Ishikawa (cell line): ENCODE data around the gene VPS37B.

Experiments
- EP300 ChIP-seq: IDR thresholded peaks from 2 replicates; pipeline ENCODE4 v1.6.1; 2012; ENCODE audit warnings: borderline replicate concordance
- NFIC ChIP-seq: IDR thresholded peaks from 2 replicates; pipeline ENCODE4 v1.6.1; 2012
- RAD21 ChIP-seq: IDR thresholded peaks from 2 replicates; pipeline ENCODE4 v1.6.1; 2012; ENCODE audit warnings: low read depth
- TAF1 ChIP-seq: IDR thresholded peaks from 2 replicates; pipeline ENCODE4 v1.6.1; 2012; ENCODE audit warnings: low read depth, mild to moderate bottlenecking
- TEAD4 ChIP-seq: IDR thresholded peaks from 2 replicates; pipeline ENCODE4 v1.6.1; 2012
- ZBTB7A ChIP-seq: IDR thresholded peaks from 2 replicates; pipeline ENCODE4 v1.6.1; 2012; ENCODE audit warnings: low read depth

DNA sequence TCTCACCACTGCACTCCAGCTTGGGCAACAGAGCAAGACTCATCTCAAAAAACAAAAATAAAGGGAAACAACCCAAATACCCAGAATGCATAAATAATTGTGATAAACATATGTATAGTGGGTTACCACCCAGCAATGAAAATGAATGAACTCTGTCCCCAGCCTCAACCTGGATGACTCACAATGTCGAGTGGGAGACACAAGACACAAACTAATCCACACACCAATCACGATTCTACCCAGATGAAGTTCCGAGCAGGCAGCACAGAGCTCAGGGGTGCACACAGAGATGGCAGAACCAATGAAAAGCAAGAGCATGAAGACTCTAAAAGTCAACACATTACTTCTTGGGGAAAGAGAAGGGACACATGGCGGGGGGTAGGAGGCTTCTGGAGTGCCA, 43.2 kb upstream of the VPS37B start:
- TF ChIP-seq TAF1 (no peak), ZBTB7A (no peak), RAD21 (no peak), NFIC (no peak), TEAD4 (no peak), EP300 (no peak)
